PFSK-1 (cell line): ENCODE measurements around the gene COMT.

ENCODE experiments used
- FOXP2 ChIP-seq: optimal IDR thresholded peaks from 2 replicates; pipeline ENCODE3; 2011; ENCODE audit warnings: borderline replicate concordance, control low read depth, inconsistent platforms; ENCODE audit not compliant: insufficient read depth; ENCODE audit errors: extremely low read length, extremely low read depth
- POLR2AphosphoS5 ChIP-seq: IDR thresholded peaks from 2 replicates; pipeline ENCODE4 v1.6.1; 2012; ENCODE audit warnings: low read depth, mild to moderate bottlenecking, control low read depth, low read length, moderate library complexity
- SIN3A ChIP-seq: IDR thresholded peaks from 2 replicates; pipeline ENCODE4 v1.6.1; 2012; ENCODE audit warnings: mild to moderate bottlenecking, low read length, moderate library complexity, borderline replicate concordance; ENCODE audit not compliant: insufficient read depth
- TAF1 ChIP-seq: IDR thresholded peaks from 2 replicates; pipeline ENCODE4 v1.6.1; 2012; ENCODE audit warnings: low read length, control low read depth, borderline replicate concordance; ENCODE audit not compliant: insufficient read depth
- TF ChIP-seq, protein P1 (sequence below), 2 experiments: IDR thresholded peaks; 2 replicates each; pipeline versions ENCODE4 v1.6.1 to v1.8.0; 2011 to 2012; ENCODE audit warnings: low read depth in 2 of 2, low read length in 2 of 2, control low read depth in 1 of 2, inconsistent platforms in 1 of 2, mild to moderate bottlenecking in 1 of 2, moderate library complexity in 1 of 2; ENCODE audit not compliant: insufficient read depth in 1 of 2

COMT gene

GRCh38 chr22:19965771-19966709 lies 24.5 kb downstream of the COMT start:
- TF ChIP-seq SIN3A: no peak
- TF ChIP-seq, protein P1, sequence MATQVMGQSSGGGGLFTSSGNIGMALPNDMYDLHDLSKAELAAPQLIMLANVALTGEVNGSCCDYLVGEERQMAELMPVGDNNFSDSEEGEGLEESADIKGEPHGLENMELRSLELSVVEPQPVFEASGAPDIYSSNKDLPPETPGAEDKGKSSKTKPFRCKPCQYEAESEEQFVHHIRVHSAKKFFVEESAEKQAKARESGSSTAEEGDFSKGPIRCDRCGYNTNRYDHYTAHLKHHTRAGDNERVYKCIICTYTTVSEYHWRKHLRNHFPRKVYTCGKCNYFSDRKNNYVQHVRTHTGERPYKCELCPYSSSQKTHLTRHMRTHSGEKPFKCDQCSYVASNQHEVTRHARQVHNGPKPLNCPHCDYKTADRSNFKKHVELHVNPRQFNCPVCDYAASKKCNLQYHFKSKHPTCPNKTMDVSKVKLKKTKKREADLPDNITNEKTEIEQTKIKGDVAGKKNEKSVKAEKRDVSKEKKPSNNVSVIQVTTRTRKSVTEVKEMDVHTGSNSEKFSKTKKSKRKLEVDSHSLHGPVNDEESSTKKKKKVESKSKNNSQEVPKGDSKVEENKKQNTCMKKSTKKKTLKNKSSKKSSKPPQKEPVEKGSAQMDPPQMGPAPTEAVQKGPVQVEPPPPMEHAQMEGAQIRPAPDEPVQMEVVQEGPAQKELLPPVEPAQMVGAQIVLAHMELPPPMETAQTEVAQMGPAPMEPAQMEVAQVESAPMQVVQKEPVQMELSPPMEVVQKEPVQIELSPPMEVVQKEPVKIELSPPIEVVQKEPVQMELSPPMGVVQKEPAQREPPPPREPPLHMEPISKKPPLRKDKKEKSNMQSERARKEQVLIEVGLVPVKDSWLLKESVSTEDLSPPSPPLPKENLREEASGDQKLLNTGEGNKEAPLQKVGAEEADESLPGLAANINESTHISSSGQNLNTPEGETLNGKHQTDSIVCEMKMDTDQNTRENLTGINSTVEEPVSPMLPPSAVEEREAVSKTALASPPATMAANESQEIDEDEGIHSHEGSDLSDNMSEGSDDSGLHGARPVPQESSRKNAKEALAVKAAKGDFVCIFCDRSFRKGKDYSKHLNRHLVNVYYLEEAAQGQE (IDR thresholded peaks at IDR 0.05; ENCODE audit: insufficient read depth in 1 of 2, low read depth in 2 of 2, low read length in 2 of 2): no peak
- no peak for TF ChIP-seq FOXP2
- TF ChIP-seq POLR2AphosphoS5: no peak; the same call in 1 of the 2 replicates
- no peak for TF ChIP-seq TAF1

- TF ChIP-seq SIN3A (no peak), FOXP2 (no peak), POLR2AphosphoS5 (no peak; the same call in 1 of the 2 replicates), TAF1 (no peak)
- TF ChIP-seq, protein P1 (IDR thresholded peaks at IDR 0.05; ENCODE audit: insufficient read depth in 1 of 2, low read depth in 2 of 2, low read length in 2 of 2): no peak
Measured at GRCh38 chr22:19966908-19967750, 25.6 kb downstream of the COMT start.

DNA sequence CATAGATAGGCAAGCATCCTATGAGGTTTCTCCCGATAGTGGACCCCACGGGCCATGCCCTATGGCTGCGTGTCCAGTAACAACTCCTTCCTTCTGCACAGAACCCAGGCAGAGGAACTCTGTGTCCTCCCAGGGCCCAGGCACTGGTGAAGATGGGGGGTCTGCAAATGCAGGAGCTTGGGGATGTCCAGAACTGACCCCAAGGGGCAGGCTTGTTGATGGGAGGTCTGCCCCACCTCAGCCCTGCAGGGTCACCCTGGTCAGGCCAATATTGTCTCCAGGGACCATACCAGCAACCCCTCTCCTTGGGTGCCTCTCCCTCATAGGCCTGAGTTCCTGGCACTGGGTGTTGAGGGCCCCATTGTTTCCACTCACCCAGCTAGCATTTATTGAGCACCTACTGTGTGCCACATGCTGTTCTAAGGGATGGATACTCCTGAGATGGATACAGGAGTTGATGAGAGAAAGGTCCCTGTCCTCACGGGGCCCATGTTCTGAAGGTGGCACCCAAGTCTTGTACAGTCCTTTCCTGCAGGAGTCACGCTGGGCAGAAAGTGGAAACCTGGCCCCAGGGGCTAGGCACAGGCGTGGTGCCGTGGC lies 26.4 kb downstream of the COMT start:
- TF ChIP-seq SIN3A: no peak
- TF ChIP-seq, protein P1 (IDR thresholded peaks at IDR 0.05; ENCODE audit: insufficient read depth in 1 of 2, low read depth in 2 of 2, low read length in 2 of 2): no peak
- TF ChIP-seq TAF1: no peak
- no peak; the same call in 1 of the 2 replicates for TF ChIP-seq POLR2AphosphoS5
- TF ChIP-seq FOXP2: no peak

DNA sequence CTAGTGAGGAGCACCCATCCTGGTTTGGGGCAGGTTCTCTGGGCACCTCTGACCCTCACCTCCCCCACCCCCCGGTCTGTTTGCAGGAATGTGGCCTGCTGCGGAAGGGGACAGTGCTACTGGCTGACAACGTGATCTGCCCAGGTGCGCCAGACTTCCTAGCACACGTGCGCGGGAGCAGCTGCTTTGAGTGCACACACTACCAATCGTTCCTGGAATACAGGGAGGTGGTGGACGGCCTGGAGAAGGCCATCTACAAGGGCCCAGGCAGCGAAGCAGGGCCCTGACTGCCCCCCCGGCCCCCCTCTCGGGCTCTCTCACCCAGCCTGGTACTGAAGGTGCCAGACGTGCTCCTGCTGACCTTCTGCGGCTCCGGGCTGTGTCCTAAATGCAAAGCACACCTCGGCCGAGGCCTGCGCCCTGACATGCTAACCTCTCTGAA lies 26.9 kb downstream of the COMT start:
- TF ChIP-seq TAF1 (no peak), FOXP2 (no peak), POLR2AphosphoS5 (no peak), SIN3A (no peak)
- TF ChIP-seq, protein P1 (IDR thresholded peaks at IDR 0.05; ENCODE audit: insufficient read depth in 1 of 2, low read depth in 2 of 2, low read length in 2 of 2): no peak
